GM08714 (cell line): ENCODE data around the gene PLCB3.

Experiments
- H3K4me3 ChIP-seq: fragments of 200-500 bp; sonication (Bioruptor generic); 2 replicates; pipeline ENCODE4 v1.5.1; 2014; ENCODE audit warnings: mild to moderate bottlenecking, low read length, inconsistent platforms
- ZNF274 ChIP-seq: IDR thresholded peaks from 2 replicates; pipeline ENCODE4 v1.6.1; 2012; ENCODE audit warnings: mild to moderate bottlenecking, low read depth, low read length

PLCB3 gene

DNA sequence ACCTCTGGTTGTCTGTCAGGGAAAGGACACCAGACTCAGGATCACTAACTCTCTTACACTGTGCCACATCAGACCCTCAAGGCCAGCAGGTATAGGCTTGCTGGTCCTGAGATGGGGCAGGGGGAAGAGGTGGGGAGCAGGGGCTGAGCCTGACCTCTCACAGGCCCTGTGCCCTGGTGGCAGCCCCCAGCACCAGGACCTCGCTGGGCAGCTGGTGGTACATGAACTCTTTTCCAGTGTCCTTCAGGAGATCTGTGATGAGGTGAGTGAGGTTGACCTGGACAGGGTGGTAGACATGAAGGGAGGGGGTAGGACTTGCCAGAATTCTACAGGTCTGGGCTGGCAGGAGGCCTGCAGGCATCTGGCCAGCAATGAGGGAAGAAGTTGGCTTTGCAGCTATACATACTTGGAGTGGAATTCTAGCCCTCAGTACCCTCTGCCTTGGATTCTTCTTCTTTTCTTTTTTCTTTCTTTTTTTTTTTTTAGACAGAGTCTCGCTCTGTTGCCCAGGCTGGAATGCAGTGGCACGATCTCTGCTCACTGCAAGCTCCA, 23.8 kb upstream of the PLCB3 start:
- no peak for TF ChIP-seq ZNF274
- H3K4me3 ChIP-seq, result peak overlapping the region; percentile 93; the same call in 1 of the 2 replicates

DNA sequence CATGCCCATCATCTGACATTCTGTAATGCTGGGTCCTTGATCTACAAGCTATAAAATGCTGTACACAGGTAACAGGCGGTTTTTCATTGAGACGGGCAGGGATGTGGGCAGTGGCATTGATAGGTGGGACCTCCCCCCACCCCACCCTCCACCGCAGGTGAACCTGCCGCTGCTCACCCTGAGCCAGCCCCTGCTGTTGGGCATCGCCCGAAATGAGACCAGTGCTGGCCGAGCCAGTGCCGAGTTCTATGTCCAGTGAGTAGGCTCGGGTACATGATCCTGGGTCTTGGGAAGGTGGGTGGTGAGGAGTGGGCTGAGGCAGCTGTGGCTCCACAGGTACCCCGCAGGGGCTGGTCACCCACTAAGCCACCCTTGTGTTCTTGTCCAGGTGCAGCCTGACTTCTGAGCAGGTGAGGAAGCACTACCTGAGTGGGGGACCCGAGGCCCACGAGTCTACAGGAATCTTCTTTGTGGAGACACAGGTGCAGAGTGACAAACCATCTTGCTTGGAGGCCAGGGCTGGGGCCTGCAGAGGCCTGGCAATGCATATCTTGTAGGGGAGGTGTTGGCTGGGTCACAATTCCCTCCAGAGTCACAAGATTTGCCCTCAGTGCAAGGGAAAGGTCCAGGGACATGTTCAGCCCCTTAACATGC, 22.1 kb upstream of the PLCB3 start:
- TF ChIP-seq ZNF274, result no peak
- H3K4me3 ChIP-seq, result peak overlapping the region; percentile 36; the same call in 1 of the 2 replicates

- TF ChIP-seq ZNF274, result no peak
- H3K4me3 ChIP-seq, result peak overlapping the region; percentile 36; the same call in 1 of the 2 replicates
Observed at GRCh38 chr11:64229744-64230170, 21.6 kb upstream of the PLCB3 start.

GRCh38 chr11:64230171-64230984, 21.0 kb upstream of the PLCB3 start, which contains the start of gene DNAJC4:
Gene DNAJC4 (plus strand): TSS chr11:64230548. CDS start chr11:64230855, 307 bp downstream.
- TF ChIP-seq ZNF274, result no peak
- H3K4me3 ChIP-seq, result peak within 1 kb of the TSS; percentile 71

- peak overlapping the region; percentile 71 for H3K4me3 ChIP-seq
- TF ChIP-seq ZNF274, result no peak
Observed at GRCh38 chr11:64230985-64231365, 20.4 kb upstream of the PLCB3 start.

DNA sequence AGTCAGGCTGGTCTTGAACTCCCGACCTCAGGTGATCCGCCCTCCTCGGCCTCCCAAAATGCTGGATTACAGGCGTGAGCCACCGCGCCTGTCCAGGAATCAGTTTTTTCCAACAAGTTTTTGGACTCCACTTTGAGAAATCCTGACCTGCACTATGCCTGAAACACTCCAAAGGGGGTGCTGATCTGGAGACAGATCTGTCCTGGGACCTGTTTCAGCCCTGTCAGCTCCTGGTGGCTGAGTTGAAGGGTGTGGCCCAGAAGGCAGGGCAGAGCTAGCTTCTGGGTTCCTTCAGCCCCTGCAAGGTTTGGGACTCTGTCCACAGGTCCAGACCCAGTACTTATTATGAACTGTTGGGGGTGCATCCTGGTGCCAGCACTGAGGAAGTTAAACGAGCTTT, 19.8 kb upstream of the PLCB3 start:
- TF ChIP-seq ZNF274, result no peak
- no peak overlapping the region; the same call in 1 of the 2 replicates for H3K4me3 ChIP-seq

- H3K4me3 ChIP-seq, result no peak overlapping the region
- no peak for TF ChIP-seq ZNF274
Observed at GRCh38 chr11:64232182-64232966, 19.0 kb upstream of the PLCB3 start.

- H3K4me3 ChIP-seq, result no peak overlapping the region
- TF ChIP-seq ZNF274, result no peak
Observed at GRCh38 chr11:64232967-64233315, 18.4 kb upstream of the PLCB3 start.

DNA sequence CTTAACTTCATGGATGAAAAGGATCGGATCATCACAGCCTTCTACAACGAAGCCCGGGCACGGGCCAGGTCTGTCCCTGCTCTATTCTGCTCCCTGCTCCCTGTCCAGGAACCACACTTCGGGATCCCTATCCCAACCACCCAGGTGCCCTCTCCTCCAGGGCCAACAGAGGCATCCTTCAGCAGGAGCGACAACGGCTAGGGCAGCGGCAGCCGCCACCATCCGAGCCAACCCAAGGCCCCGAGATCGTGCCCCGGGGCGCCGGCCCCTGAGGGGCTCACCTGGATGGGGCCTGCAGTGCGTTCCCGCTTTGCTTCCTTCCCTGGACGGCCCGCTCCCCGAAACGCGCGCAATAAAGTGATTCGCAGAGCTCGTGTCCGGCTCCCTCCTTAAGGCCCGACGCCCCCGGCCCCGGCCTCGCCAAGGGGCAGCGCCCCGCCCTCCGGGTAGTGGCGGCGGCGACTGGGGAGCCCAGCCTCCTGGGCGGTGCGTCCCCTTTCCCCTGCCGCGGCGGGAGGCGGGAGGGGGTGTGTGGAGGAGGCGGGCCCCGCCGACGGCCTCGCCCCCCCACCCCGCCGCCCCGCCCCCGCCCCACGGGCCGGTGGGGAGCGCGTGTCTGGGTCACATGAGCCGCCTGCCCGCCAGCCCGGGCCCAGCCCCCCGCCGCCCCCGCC, 17.3 kb upstream of the PLCB3 start, which contains the start of gene VEGFB:
Gene VEGFB, plus strand, starts transcription at position 672 of the 674 bp plus-strand sequence. CDS start 250 bp downstream, outside the sequence.
- peak within 1 kb of the TSS; percentile 73 for H3K4me3 ChIP-seq
- no peak for TF ChIP-seq ZNF274

DNA sequence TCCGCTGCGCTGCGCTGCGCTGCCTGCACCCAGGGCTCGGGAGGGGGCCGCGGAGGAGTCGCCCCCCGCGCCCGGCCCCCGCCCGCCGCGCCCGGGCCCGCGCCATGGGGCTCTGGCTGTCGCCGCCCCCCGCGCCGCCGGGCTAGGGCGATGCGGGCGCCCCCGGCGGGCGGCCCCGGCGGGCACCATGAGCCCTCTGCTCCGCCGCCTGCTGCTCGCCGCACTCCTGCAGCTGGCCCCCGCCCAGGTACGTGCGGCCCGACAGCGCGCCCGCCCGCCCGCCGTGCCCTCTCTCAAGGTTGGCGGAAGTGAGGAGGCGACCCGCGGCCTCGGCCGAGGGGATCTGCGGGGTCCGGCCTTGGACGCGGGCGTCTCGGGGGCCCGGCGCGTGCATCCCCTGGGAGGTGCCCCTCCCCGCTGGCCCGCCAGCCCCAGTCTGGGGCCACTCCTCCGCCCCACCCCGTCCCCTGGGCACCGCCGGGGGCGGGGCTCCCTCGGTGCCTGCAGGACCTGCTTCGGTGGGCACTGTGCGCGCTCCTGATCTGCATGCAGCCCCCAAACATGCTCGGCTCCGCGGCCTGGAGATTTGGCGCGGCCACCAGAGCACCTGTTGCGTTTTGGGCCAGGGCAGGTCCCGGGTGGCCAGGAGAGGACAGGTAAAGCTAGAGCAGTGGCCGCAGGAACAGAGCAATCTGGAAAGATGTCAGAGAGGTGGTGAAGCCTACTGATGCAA, 16.5 kb upstream of the PLCB3 start:
- TF ChIP-seq ZNF274, result no peak
- H3K4me3 ChIP-seq, result peak overlapping the region; percentile 73

DNA sequence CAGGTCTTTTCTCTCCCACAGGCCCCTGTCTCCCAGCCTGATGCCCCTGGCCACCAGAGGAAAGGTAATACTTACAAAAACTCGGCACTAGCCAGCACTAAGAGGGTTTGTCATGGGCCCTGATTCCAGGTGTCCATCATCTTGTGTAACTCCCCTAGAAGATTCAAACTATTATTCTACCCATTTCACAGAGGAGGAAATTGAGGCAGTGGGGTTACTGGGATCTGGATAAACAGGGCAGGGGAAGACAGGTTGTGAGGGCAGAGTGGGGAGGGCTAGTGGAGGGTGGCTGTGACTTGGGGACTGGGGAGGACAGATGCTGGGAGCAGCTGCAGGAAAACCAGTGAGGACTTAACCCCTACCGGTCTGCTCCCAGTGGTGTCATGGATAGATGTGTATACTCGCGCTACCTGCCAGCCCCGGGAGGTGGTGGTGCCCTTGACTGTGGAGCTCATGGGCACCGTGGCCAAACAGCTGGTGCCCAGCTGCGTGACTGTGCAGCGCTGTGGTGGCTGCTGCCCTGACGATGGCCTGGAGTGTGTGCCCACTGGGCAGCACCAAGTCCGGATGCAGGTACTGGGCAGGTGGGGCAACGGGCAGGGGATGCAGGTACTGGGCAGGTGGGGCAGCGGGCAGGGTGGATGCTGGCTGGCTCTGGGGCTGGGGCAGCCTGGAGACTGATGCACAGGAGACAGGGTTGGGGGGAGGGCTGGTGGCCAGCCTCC, 15.7 kb upstream of the PLCB3 start:
- H3K4me3 ChIP-seq, result peak overlapping the region; percentile 73; the same call in 1 of the 2 replicates
- TF ChIP-seq ZNF274, result no peak

DNA sequence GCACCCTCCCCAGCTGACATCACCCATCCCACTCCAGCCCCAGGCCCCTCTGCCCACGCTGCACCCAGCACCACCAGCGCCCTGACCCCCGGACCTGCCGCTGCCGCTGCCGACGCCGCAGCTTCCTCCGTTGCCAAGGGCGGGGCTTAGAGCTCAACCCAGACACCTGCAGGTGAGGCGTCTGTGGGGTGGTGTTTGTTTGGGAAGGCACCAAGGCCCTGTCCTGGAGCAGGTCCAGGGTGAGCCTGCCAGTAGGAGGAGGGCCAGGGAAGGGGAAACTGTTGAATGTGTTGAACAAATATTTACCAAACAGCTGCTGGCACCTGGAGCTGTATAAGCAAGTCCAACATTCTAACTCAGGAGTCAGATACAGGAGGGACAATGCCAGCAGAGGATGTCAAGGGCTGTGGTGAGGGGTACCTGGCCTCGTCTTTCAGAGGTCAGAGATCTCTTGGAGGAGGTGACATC, 13.8 kb upstream of the PLCB3 start:
- no peak overlapping the region for H3K4me3 ChIP-seq
- no peak for TF ChIP-seq ZNF274

DNA sequence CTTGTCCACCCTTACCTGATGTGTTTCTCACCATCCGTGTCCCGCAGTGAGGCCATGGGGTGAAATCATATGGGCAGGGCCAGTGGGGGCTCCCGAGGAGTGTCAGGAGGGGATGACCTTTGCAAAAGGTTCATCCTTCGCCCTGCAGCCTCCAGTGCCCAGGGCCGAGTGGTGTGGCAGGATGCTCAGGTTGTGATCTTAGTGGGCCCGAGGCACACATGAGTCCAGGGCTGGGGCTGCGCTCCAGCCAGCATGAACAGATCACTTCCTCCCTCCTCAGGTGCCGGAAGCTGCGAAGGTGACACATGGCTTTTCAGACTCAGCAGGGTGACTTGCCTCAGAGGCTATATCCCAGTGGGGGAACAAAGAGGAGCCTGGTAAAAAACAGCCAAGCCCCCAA, 13.3 kb upstream of the PLCB3 start:
- no peak for TF ChIP-seq ZNF274
- no peak overlapping the region for H3K4me3 ChIP-seq
